ENCODE results near the gene RNF220.

RNF220 gene

GRCh38 chr1:44700573-44700972, 295.5 kb downstream of the RNF220 start:
- Histone ChIP-seq H3K9ac (ENCODE audit: insufficient read length) (no peak overlapping the region), H3K36me3 (ENCODE audit: insufficient read depth, low read length) (no peaks in the 10 kb centered on the region), H3K4me3 (no peak overlapping the region), H3K9me3 (ENCODE audit: low read depth, low read length) (no peaks in the 10 kb centered on the region), H3K27ac (no peak overlapping the region)
- DNase-seq (ENCODE audit: low read depth, low spot score), result no peak
- no peak for TF ChIP-seq POLR2AphosphoS5 (IDR thresholded peaks at IDR 0.05; ENCODE audit: borderline replicate concordance, low read depth, low read length)
- no peak for TF ChIP-seq EZH2 (IDR thresholded peaks at IDR 0.05)
- TF ChIP-seq FOXP2 (optimal IDR thresholded peaks at IDR 0.05; ENCODE audit: control extremely low read depth, extremely low read length, insufficient read depth), result no peak

GRCh38 chr1:44701141-44701573, 296.1 kb downstream of the RNF220 start:
- Histone ChIP-seq H3K9ac (ENCODE audit: insufficient read length) (no peak overlapping the region), H3K9me3 (ENCODE audit: low read depth, low read length) (no peaks in the 10 kb centered on the region), H3K4me3 (no peak overlapping the region), H3K36me3 (ENCODE audit: insufficient read depth, low read length) (no peaks in the 10 kb centered on the region), H3K27ac (no peak overlapping the region)
- TF ChIP-seq EZH2 (IDR thresholded peaks at IDR 0.05) (no peak), FOXP2 (optimal IDR thresholded peaks at IDR 0.05; ENCODE audit: control extremely low read depth, extremely low read length, insufficient read depth) (no peak), POLR2AphosphoS5 (IDR thresholded peaks at IDR 0.05; ENCODE audit: borderline replicate concordance, low read depth, low read length) (no peak)
- no peak for DNase-seq (ENCODE audit: low read depth, low spot score)

Data from SK-N-MC (cell line).